CD4-positive, alpha-beta memory T cell (primary cell): ENCODE measurements around the gene MSX1. TPM values are rescaled to one million over a fixed set of nuclear protein-coding genes. Genes with fewer than 3 reads are reported as not detected.
A peak's percentile ranks its signal among the peaks of the same experiment; 100 is the strongest.

Experiments
- CTCF ChIA-PET: fragments of 350-600 bp; sonication (Branson Sonifier 250); formaldehyde crosslinking; loops from one replicate; lab custom pipeline; 2021; ENCODE audit warnings: inconsistent platforms; ENCODE audit not compliant: partially characterized antibody; lab: Charles Lee
- POLR2A ChIA-PET: fragments of 350-600 bp; sonication (Branson Sonifier 250); formaldehyde crosslinking; loops from one replicate; lab custom pipeline; 2021; ENCODE audit not compliant: partially characterized antibody; lab: Charles Lee
- DNase-seq, 5 donors: peaks; one replicate each; pipeline versions ENCODE4 v3.0.0 to v3.0.0-alpha.2; 2020 to 2022; ENCODE audit warnings: mixed read lengths in 1 of 5
- H3K27ac ChIP-seq: one replicate; pipeline ENCODE4 v1.7.0; 2013; ENCODE audit warnings: low read depth, low read length
- H3K27me3 ChIP-seq: 2 replicates; pipeline ENCODE4 v1.7.0; 2013; ENCODE audit warnings: mild to moderate bottlenecking, low read length, moderate library complexity; ENCODE audit not compliant: insufficient read depth
- H3K36me3 ChIP-seq: 2 replicates; pipeline ENCODE4 v1.7.0; 2013; ENCODE audit warnings: mild to moderate bottlenecking, low read length, moderate library complexity; ENCODE audit not compliant: insufficient read depth
- H3K4me1 ChIP-seq: 2 replicates; pipeline ENCODE4 v1.7.0; 2013; ENCODE audit warnings: mild to moderate bottlenecking, low read length, moderate library complexity; ENCODE audit not compliant: insufficient read depth
- H3K4me3 ChIP-seq, 2 donors: one replicate each; pipeline ENCODE4 v1.7.0; 2013; ENCODE audit warnings: low read length in 2 of 2, mild to moderate bottlenecking in 1 of 2
- H3K9me3 ChIP-seq, 2 donors: one replicate each; pipeline ENCODE4 v1.7.0; 2013; ENCODE audit warnings: low read length in 2 of 2, control low read depth in 1 of 2; ENCODE audit not compliant: control insufficient read depth in 1 of 2
- H3K27ac Mint-ChIP-seq, 7 donors: one replicate each; pipeline ENCODE4 v1.8.0; 2020 to 2021; ENCODE audit warnings: mixed read lengths in 7 of 7, mild to moderate bottlenecking in 6 of 7, inconsistent platforms in 3 of 7, moderate library complexity in 3 of 7
- H3K27me3 Mint-ChIP-seq, 2 donors: one replicate each; pipeline ENCODE4 v1.8.0; 2020 to 2021; ENCODE audit warnings: mixed read lengths in 2 of 2
- H3K36me3 Mint-ChIP-seq, 2 donors: one replicate each; pipeline ENCODE4 v1.8.0; 2020 to 2021; ENCODE audit warnings: mixed read lengths in 2 of 2, inconsistent platforms in 1 of 2, mild to moderate bottlenecking in 1 of 2
- H3K4me1 Mint-ChIP-seq, 4 donors: one replicate each; pipeline ENCODE4 v1.8.0; 2020 to 2021; ENCODE audit warnings: mixed read lengths in 4 of 4, mild to moderate bottlenecking in 1 of 4
- H3K4me3 Mint-ChIP-seq, 8 donors: one replicate each; pipeline ENCODE4 v1.8.0; 2020 to 2021; ENCODE audit warnings: mixed read lengths in 8 of 8, mild to moderate bottlenecking in 7 of 8, moderate library complexity in 6 of 8, inconsistent platforms in 3 of 8
- H3K9me3 Mint-ChIP-seq, 8 donors: one replicate each; pipeline ENCODE4 v1.8.0; 2020 to 2021; ENCODE audit warnings: mixed read lengths in 8 of 8, mild to moderate bottlenecking in 5 of 8, inconsistent platforms in 3 of 8, moderate library complexity in 1 of 8
- intact Hi-C: fragments of 100-400 bp; cut with micrococcal nuclease; formaldehyde crosslinking; loops from one replicate; pipeline ENCODE4 v1.15.1; 2023
- polyA plus RNA-seq, 2 donors: library from polyadenylated mRNA; unstranded; fragments of 300-500 nt; fragmentation: Illumina TruSeq; gene quantifications; one replicate each; pipeline ENCODE4 v1.2.3, GENCODE V29; 2021
- total RNA-seq, 2 experiments: library from RNA; stranded (reverse); gene quantifications; one replicate each; pipeline ENCODE4 v1.2.3, GENCODE V29; 2021

The MSX1 gene
- total and polyA plus RNA-seq, 4 experiments from 2014 or later = not detected

- DNase-seq = no peak
- intact Hi-C loops = no loop called here
- peaks cover 18% of the 10 kb centered on the region for H3K4me1 ChIP-seq
- Mint-ChIP-seq H3K27me3 (peaks cover 29 to 30% of the 10 kb centered on the region in 2 donors), H3K36me3 (peaks cover 0 to 3% of the 10 kb centered on the region in 2 donors), H3K4me3 (no peak overlapping the region), H3K9me3 (peaks cover 0 to 3% (median 0%) of the 10 kb centered on the region in 8 donors), H3K27ac (no peak overlapping the region), H3K4me1 (peaks cover 7 to 21% (median 14%) of the 10 kb centered on the region in 4 donors)
- ChIA-PET POLR2A (no interaction called here), CTCF (no interaction called here)
- H3K27me3 ChIP-seq = peaks cover 5% of the 10 kb centered on the region
- no peak overlapping the region for H3K4me3 ChIP-seq
- no peaks in the 10 kb centered on the region for H3K36me3 ChIP-seq
- no peak overlapping the region for H3K27ac ChIP-seq
- no peaks in the 10 kb centered on the region for H3K9me3 ChIP-seq
These were observed 9.8 kb upstream of the MSX1 start for GRCh38 chr4:4849524-4850193.

DNA sequence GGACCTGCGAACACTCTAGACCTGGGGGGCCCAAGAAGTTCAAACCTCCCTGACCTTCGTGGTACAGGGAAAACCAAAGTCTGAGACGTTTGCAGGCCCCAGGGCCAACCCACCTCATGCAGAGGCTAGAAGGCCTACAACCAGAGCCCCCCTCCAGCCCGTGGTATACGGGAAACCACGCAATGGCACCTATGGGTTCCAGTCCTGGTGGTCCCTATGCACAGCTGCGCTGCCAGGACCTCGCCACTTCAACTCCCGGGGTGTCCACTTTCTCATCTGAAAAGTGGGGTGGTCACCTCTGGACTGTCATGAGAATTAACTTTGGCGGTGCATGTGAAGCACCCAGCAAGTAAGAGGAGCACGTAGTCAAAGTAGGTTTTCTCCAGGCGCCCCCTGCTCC lies 8.4 kb upstream of the MSX1 start:
- Histone ChIP-seq H3K36me3 (no peaks in the 10 kb centered on the region), H3K27me3 (peaks cover 15% of the 10 kb centered on the region), H3K9me3 (no peaks in the 10 kb centered on the region), H3K4me3 (no peak overlapping the region), H3K27ac (no peak overlapping the region), H3K4me1 (peaks cover 29% of the 10 kb centered on the region)
- intact Hi-C loops = no loop called here
- H3K4me3 Mint-ChIP-seq = no peak overlapping the region
- peaks cover 35 to 39% of the 10 kb centered on the region in 2 donors for H3K27me3 Mint-ChIP-seq
- peak in 1 of 5 donors; percentile 33 for DNase-seq
- H3K27ac Mint-ChIP-seq = no peak overlapping the region
- CTCF ChIA-PET = no interaction called here
- H3K9me3 Mint-ChIP-seq = peaks cover 0 to 3% (median 0%) of the 10 kb centered on the region in 8 donors
- peaks cover 8 to 27% (median 19%) of the 10 kb centered on the region in 4 donors for H3K4me1 Mint-ChIP-seq
- POLR2A ChIA-PET = no interaction called here
- peaks cover 0 to 3% of the 10 kb centered on the region in 2 donors for H3K36me3 Mint-ChIP-seq

- Mint-ChIP-seq H3K4me1 (peaks cover 12 to 34% (median 26%) of the 10 kb centered on the region in 4 donors), H3K9me3 (peaks cover 0 to 4% (median 1%) of the 10 kb centered on the region in 8 donors), H3K27me3 (peaks cover 36 to 43% of the 10 kb centered on the region in 2 donors), H3K27ac (no peak overlapping the region), H3K4me3 (peak overlapping the region in 1 of 8 donors; percentile 17), H3K36me3 (peaks cover 0 to 4% of the 10 kb centered on the region in 2 donors)
- Histone ChIP-seq H3K4me1 (peaks cover 35% of the 10 kb centered on the region), H3K27ac (no peak overlapping the region), H3K4me3 (no peak overlapping the region), H3K36me3 (no peaks in the 10 kb centered on the region), H3K9me3 (no peaks in the 10 kb centered on the region), H3K27me3 (peaks cover 22% of the 10 kb centered on the region)
- CTCF ChIA-PET = no interaction called here
- intact Hi-C loops = no loop called here
- peak in 1 of 5 donors; percentile 11 for DNase-seq
- POLR2A ChIA-PET = no interaction called here
These were observed 7.6 kb upstream of the MSX1 start for GRCh38 chr4:4851906-4852305.

- H3K9me3 Mint-ChIP-seq = peaks cover 0 to 13% (median 4%) of the 10 kb centered on the region in 8 donors
- peak in 1 of 5 donors; percentile 21 for DNase-seq
- peaks cover 0 to 4% of the 10 kb centered on the region in 2 donors for H3K36me3 Mint-ChIP-seq
- H3K4me3 ChIP-seq = peak overlapping the region in 1 of 2 donors; percentile 28
- no peaks in the 10 kb centered on the region for H3K9me3 ChIP-seq
- peaks cover 30% of the 10 kb centered on the region for H3K27me3 ChIP-seq
- ChIA-PET CTCF (no interaction called here), POLR2A (no interaction called here)
- H3K36me3 ChIP-seq = no peaks in the 10 kb centered on the region
- H3K4me3 Mint-ChIP-seq = peak overlapping the region; percentile 77 to 95 (median 85)
- peaks cover 16 to 42% (median 31%) of the 10 kb centered on the region in 4 donors for H3K4me1 Mint-ChIP-seq
- H3K27me3 Mint-ChIP-seq = peaks cover 42 to 49% of the 10 kb centered on the region in 2 donors
- no peak overlapping the region for H3K27ac ChIP-seq
- H3K4me1 ChIP-seq = peaks cover 42% of the 10 kb centered on the region
- peak overlapping the region in 5 of 7 donors; percentile 24 to 75 (median 44) for H3K27ac Mint-ChIP-seq
- intact Hi-C loops = no loop called here
These were observed 6.7 kb upstream of the MSX1 start for GRCh38 chr4:4852591-4853362.

GRCh38 chr4:4853371-4853823 lies 6.1 kb upstream of the MSX1 start:
- POLR2A ChIA-PET = no interaction called here
- Mint-ChIP-seq H3K27ac (peak overlapping the region in 2 of 7 donors; percentile 53 to 75), H3K27me3 (peaks cover 41 to 50% of the 10 kb centered on the region in 2 donors), H3K4me3 (peak overlapping the region; percentile 77 to 95 (median 85)), H3K4me1 (peaks cover 16 to 47% (median 34%) of the 10 kb centered on the region in 4 donors), H3K36me3 (peaks cover 0 to 4% of the 10 kb centered on the region in 2 donors), H3K9me3 (peaks cover 0 to 13% (median 5%) of the 10 kb centered on the region in 8 donors)
- Histone ChIP-seq H3K9me3 (no peaks in the 10 kb centered on the region), H3K4me3 (peak overlapping the region in 1 of 2 donors; percentile 28), H3K27ac (no peak overlapping the region), H3K4me1 (peaks cover 42% of the 10 kb centered on the region), H3K27me3 (peaks cover 35% of the 10 kb centered on the region), H3K36me3 (no peaks in the 10 kb centered on the region)
- CTCF ChIA-PET = no interaction called here
- intact Hi-C loops = no loop called here
- DNase-seq = no peak

- peaks cover 46 to 56% of the 10 kb centered on the region in 2 donors for H3K27me3 Mint-ChIP-seq
- no peaks in the 10 kb centered on the region for H3K9me3 ChIP-seq
- H3K36me3 ChIP-seq = no peaks in the 10 kb centered on the region
- peaks cover 48% of the 10 kb centered on the region for H3K4me1 ChIP-seq
- peak overlapping the region in 2 of 7 donors; percentile 22 to 42 for H3K27ac Mint-ChIP-seq
- peaks cover 0 to 4% of the 10 kb centered on the region in 2 donors for H3K36me3 Mint-ChIP-seq
- H3K4me1 Mint-ChIP-seq = peaks cover 18 to 51% (median 38%) of the 10 kb centered on the region in 4 donors
- no peak overlapping the region for H3K4me3 ChIP-seq
- ChIA-PET CTCF (no interaction called here), POLR2A (no interaction called here)
- H3K27ac ChIP-seq = no peak overlapping the region
- peaks cover 0 to 13% (median 5%) of the 10 kb centered on the region in 8 donors for H3K9me3 Mint-ChIP-seq
- DNase-seq = no peak
- peak overlapping the region in 6 of 8 donors; percentile 77 to 95 (median 85) for H3K4me3 Mint-ChIP-seq
- intact Hi-C loops = no loop called here
- peaks cover 37% of the 10 kb centered on the region for H3K27me3 ChIP-seq
These were observed 5.4 kb upstream of the MSX1 start for GRCh38 chr4:4853921-4854648.
